Testis (tissue), 2 donors: ENCODE data around the gene DDX39B.

Experiments
- POLR2A ChIP-seq: fragments of 450-650 bp; IDR thresholded peaks from one replicate; pipeline ENCODE4 v1.6.1; 2017; ENCODE audit warnings: antibody characterized with exemption, mild to moderate bottlenecking, moderate library complexity
- TF ChIP-seq, protein P1 (sequence below), 3 experiments: fragments of 450-650 bp in 2 of 3; fragments of 200-600 bp in 1 of 3; sonication (generic) in 1 of 3; IDR thresholded peaks; one replicate each; pipeline ENCODE4 v1.5.1; 2016 to 2019; ENCODE audit warnings: antibody characterized with exemption in 3 of 3, mild to moderate bottlenecking in 2 of 3, moderate library complexity in 1 of 3

DNA sequence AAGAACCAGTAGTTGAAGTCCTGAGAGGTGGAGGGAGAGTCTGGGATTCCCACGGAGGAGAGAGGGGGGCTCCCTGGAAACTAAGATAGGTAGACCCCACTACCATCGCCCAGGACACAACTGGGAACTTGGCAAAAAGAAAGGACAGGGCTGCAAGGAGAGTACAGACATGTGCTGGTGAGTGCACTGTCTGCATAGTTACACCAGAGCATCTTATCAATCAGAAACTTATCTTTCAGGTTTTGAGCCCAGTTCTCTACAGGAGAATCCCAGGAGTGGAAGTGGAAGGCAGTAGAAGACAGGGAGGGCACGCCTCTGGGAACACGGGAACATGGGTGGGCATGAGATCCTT, 17.8 kb upstream of the DDX39B start:
- TF ChIP-seq, protein P1, sequence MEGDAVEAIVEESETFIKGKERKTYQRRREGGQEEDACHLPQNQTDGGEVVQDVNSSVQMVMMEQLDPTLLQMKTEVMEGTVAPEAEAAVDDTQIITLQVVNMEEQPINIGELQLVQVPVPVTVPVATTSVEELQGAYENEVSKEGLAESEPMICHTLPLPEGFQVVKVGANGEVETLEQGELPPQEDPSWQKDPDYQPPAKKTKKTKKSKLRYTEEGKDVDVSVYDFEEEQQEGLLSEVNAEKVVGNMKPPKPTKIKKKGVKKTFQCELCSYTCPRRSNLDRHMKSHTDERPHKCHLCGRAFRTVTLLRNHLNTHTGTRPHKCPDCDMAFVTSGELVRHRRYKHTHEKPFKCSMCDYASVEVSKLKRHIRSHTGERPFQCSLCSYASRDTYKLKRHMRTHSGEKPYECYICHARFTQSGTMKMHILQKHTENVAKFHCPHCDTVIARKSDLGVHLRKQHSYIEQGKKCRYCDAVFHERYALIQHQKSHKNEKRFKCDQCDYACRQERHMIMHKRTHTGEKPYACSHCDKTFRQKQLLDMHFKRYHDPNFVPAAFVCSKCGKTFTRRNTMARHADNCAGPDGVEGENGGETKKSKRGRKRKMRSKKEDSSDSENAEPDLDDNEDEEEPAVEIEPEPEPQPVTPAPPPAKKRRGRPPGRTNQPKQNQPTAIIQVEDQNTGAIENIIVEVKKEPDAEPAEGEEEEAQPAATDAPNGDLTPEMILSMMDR (IDR thresholded peaks at IDR 0.05), result no peak
- TF ChIP-seq POLR2A, result no peak
